Measurements from ENCODE around the gene DNAJB13.

Gene DNAJB13

GRCh38 chr11:73946798-73947458 is 3.9 kb upstream of the DNAJB13 start:
- in situ Hi-C loops (cut with HindIII; ENCODE audit: low pct_ligation_motif_present, low pct_unique_long_range_greater_than_20kb, low sequenced_read_pairs), result no loop called here

GRCh38 chr11:73949246-73949645 is 1.6 kb upstream of the DNAJB13 start:
- in situ Hi-C loops (cut with HindIII; ENCODE audit: low pct_ligation_motif_present, low pct_unique_long_range_greater_than_20kb, low sequenced_read_pairs), result no loop called here
- no peak for DNase-seq

More at GRCh38 chr11:73946798-73947458, 3.9 kb upstream of the DNAJB13 start:
- no peak for DNase-seq

GRCh38 chr11:73949912-73950311 is 914 bp upstream of the DNAJB13 start:
- in situ Hi-C loops (cut with HindIII; ENCODE audit: low pct_ligation_motif_present, low pct_unique_long_range_greater_than_20kb, low sequenced_read_pairs), result no loop called here
- DNase-seq, result no peak

GRCh38 chr11:73951797-73952196 is 971 bp downstream of the DNAJB13 start:
- in situ Hi-C loops (cut with HindIII; ENCODE audit: low pct_ligation_motif_present, low pct_unique_long_range_greater_than_20kb, low sequenced_read_pairs), result no loop called here
- DNase-seq, result no peak

GRCh38 chr11:73956876-73957653 is 6.2 kb downstream of the DNAJB13 start:
- in situ Hi-C loops (cut with HindIII; ENCODE audit: low pct_ligation_motif_present, low pct_unique_long_range_greater_than_20kb, low sequenced_read_pairs), result no loop called here
- DNase-seq, result no peak

GRCh38 chr11:73957654-73958361 is 7.0 kb downstream of the DNAJB13 start:
- no peak for DNase-seq
- in situ Hi-C loops (cut with HindIII; ENCODE audit: low pct_ligation_motif_present, low pct_unique_long_range_greater_than_20kb, low sequenced_read_pairs), result no loop called here

- in situ Hi-C loops (cut with HindIII; ENCODE audit: low pct_ligation_motif_present, low pct_unique_long_range_greater_than_20kb, low sequenced_read_pairs), result no loop called here
- DNase-seq, result no peak
Measured at GRCh38 chr11:73958521-73959141, 7.8 kb downstream of the DNAJB13 start.

- in situ Hi-C loops (cut with HindIII; ENCODE audit: low pct_ligation_motif_present, low pct_unique_long_range_greater_than_20kb, low sequenced_read_pairs), result no loop called here
- no peak for DNase-seq
Measured at GRCh38 chr11:73961321-73961720, 10.5 kb downstream of the DNAJB13 start.

GRCh38 chr11:73962101-73962705 is 11.4 kb downstream of the DNAJB13 start:
- in situ Hi-C loops (cut with HindIII; ENCODE audit: low pct_ligation_motif_present, low pct_unique_long_range_greater_than_20kb, low sequenced_read_pairs), result no loop called here
- no peak for DNase-seq

- in situ Hi-C loops (cut with HindIII; ENCODE audit: low pct_ligation_motif_present, low pct_unique_long_range_greater_than_20kb, low sequenced_read_pairs), result no loop called here
- DNase-seq, result no peak
Measured at GRCh38 chr11:73963861-73964260, 13.0 kb downstream of the DNAJB13 start.

GRCh38 chr11:73965076-73965763 is 14.4 kb downstream of the DNAJB13 start:
- DNase-seq, result no peak
- in situ Hi-C loops (cut with HindIII; ENCODE audit: low pct_ligation_motif_present, low pct_unique_long_range_greater_than_20kb, low sequenced_read_pairs), result no loop called here

- DNase-seq, result no peak
- in situ Hi-C loops (cut with HindIII; ENCODE audit: low pct_ligation_motif_present, low pct_unique_long_range_greater_than_20kb, low sequenced_read_pairs), result no loop called here
Measured at GRCh38 chr11:73965764-73966121, 14.9 kb downstream of the DNAJB13 start.

GRCh38 chr11:73968356-73968966 is 17.6 kb downstream of the DNAJB13 start:
- DNase-seq, result no peak
- in situ Hi-C loops (cut with HindIII; ENCODE audit: low pct_ligation_motif_present, low pct_unique_long_range_greater_than_20kb, low sequenced_read_pairs), result no loop called here

GRCh38 chr11:73969091-73969490 is 18.3 kb downstream of the DNAJB13 start:
- no peak for DNase-seq

GRCh38 chr11:73969991-73970800 is 19.4 kb downstream of the DNAJB13 start:
- DNase-seq, result no peak
- in situ Hi-C loops (cut with HindIII; ENCODE audit: low pct_ligation_motif_present, low pct_unique_long_range_greater_than_20kb, low sequenced_read_pairs), result no loop called here

More at GRCh38 chr11:73969091-73969490, 18.3 kb downstream of the DNAJB13 start:
- in situ Hi-C loops (cut with HindIII; ENCODE audit: low pct_ligation_motif_present, low pct_unique_long_range_greater_than_20kb, low sequenced_read_pairs), result no loop called here

- in situ Hi-C loops (cut with HindIII; ENCODE audit: low pct_ligation_motif_present, low pct_unique_long_range_greater_than_20kb, low sequenced_read_pairs), result no loop called here
- no peak for DNase-seq
Measured at GRCh38 chr11:73971175-73971719, 20.4 kb downstream of the DNAJB13 start.

GRCh38 chr11:73972187-73972586 is 21.4 kb downstream of the DNAJB13 start:
- DNase-seq, result no peak

More at GRCh38 chr11:73972187-73972586, 21.4 kb downstream of the DNAJB13 start:
- in situ Hi-C loops (cut with HindIII; ENCODE audit: low pct_ligation_motif_present, low pct_unique_long_range_greater_than_20kb, low sequenced_read_pairs), result no loop called here

Measured in ACHN (cell line).